Nephron progenitor cell (in vitro differentiated cells): ENCODE measurements around the gene TRPV6.
A peak's percentile ranks its signal among the peaks of the same experiment; 100 is the strongest.

Experiments
- DNase-seq: peaks from one replicate; pipeline ENCODE4 v3.0.0; 2021
- H3K27ac Mint-ChIP-seq: 2 replicates; pipeline ENCODE4 v1.8.0; 2021; ENCODE audit warnings: mild to moderate bottlenecking, moderate library complexity, mixed read lengths
- H3K27me3 Mint-ChIP-seq: 2 replicates; pipeline ENCODE4 v1.8.0; 2021; ENCODE audit warnings: mild to moderate bottlenecking, low read depth, mixed read lengths; ENCODE audit not compliant: poor library complexity
- H3K36me3 Mint-ChIP-seq: 2 replicates; pipeline ENCODE4 v1.8.0; 2021; ENCODE audit warnings: low read depth, mixed read lengths
- H3K4me1 Mint-ChIP-seq: 2 replicates; pipeline ENCODE4 v1.8.0; 2021; ENCODE audit warnings: mixed read lengths
- H3K4me3 Mint-ChIP-seq: 2 replicates; pipeline ENCODE4 v1.8.0; 2021; ENCODE audit warnings: mild to moderate bottlenecking, moderate library complexity, mixed read lengths
- H3K9me3 Mint-ChIP-seq: 2 replicates; pipeline ENCODE4 v1.8.0; 2021; ENCODE audit warnings: mild to moderate bottlenecking, moderate library complexity, mixed read lengths
- CTCF ChIP-seq: fragments of 200-600 bp; sonication (generic); IDR thresholded peaks from 2 replicates; pipeline ENCODE4 v1.5.0; 2021; ENCODE audit warnings: antibody characterized with exemption

TRPV6 gene

GRCh38 chr7:142872106-142872675 lies 13.4 kb downstream of the TRPV6 start:
- Mint-ChIP-seq H3K4me1 (no peaks in the 10 kb centered on the region), H3K4me3 (no peak overlapping the region), H3K9me3 (no peaks in the 10 kb centered on the region), H3K27me3 (peaks cover 7% of the 10 kb centered on the region), H3K36me3 (peaks cover 61% of the 10 kb centered on the region), H3K27ac (peak overlapping the region; percentile 65)
- no peak for TF ChIP-seq CTCF
- no peak for DNase-seq

DNA sequence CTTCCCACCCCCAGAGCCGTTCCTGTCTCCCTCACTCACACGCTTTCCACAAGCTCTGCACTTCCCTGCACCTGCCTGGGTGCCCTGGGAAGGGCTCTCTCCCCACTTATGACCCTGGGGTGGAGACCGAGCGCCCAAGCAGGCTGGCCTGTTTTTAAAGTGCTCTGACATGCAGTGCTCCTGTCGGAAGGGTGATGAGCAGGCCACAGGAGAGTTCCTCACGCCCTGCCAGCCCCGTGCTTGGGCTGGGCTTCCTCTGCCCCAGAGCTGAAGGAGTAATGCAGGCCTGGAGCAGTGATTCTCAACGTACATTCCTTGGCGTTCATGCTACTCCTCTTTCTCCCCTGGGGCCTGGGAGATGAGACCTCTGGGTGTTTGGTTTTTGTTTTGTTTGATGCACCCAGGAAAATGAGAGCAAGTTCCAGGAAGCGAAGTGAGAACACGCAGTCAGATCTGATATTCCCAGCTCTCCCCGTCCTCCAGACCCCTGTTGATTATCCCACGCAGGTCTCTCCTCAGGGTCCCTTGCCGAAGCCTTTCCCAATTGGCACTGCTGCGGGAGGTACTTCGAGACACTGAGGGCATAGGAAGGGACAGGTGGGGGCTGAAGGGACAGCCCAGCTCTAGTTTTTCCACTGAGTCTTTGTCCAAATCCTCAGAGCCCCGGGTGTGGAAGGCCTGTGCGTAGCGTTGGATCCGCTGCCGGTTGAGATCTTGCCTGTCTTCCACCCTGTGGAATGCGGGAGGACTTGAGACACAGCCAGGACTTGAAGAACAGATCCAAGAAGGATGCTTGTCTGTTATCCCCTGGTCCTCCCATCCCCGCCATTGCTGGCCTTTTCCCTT lies 14.1 kb downstream of the TRPV6 start:
- peaks cover 9% of the 10 kb centered on the region for H3K27me3 Mint-ChIP-seq
- no peaks in the 10 kb centered on the region for H3K9me3 Mint-ChIP-seq
- no peak for TF ChIP-seq CTCF
- no peak for DNase-seq
- H3K4me3 Mint-ChIP-seq, result no peak overlapping the region
- H3K36me3 Mint-ChIP-seq, result peaks cover 61% of the 10 kb centered on the region
- H3K4me1 Mint-ChIP-seq, result no peaks in the 10 kb centered on the region
- H3K27ac Mint-ChIP-seq, result no peak overlapping the region

DNA sequence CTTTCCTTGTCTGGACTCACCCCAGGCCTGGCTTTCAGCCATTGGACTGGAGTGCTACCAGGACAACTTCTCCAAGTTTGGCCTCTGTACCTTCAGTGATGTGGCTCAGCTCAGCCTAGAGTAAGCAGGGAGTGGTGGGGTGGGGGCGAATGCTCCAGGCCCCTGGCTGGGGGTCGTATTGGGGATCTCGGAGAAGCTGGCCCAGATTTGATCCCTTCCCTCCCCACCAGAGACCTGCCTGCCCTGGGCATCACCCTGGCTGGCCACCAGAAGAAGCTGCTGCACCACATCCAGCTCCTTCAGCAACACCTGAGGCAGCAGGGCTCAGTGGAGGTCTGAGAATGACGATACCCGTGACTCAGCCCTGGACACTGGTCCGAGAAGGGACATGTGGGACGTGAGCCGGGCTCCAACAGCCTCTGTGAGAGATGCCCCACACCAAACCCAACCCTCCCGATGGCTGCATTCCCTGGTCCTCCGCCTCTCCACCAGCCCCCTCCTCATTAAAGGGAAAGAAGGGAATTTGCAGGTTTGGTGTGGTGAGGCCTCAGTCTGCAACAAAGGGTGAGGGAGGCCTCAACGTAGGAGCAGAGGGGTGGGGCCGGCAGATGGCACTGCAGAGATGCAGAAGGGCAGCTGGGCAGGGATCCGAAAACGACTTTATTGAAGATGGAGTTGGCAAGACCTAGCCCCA lies 14.8 kb downstream of the TRPV6 start:
- Mint-ChIP-seq H3K27me3 (peaks cover 7% of the 10 kb centered on the region), H3K4me1 (no peaks in the 10 kb centered on the region), H3K4me3 (no peak overlapping the region), H3K9me3 (no peaks in the 10 kb centered on the region), H3K36me3 (peaks cover 55% of the 10 kb centered on the region), H3K27ac (no peak overlapping the region)
- TF ChIP-seq CTCF, result no peak
- no peak for DNase-seq

DNA sequence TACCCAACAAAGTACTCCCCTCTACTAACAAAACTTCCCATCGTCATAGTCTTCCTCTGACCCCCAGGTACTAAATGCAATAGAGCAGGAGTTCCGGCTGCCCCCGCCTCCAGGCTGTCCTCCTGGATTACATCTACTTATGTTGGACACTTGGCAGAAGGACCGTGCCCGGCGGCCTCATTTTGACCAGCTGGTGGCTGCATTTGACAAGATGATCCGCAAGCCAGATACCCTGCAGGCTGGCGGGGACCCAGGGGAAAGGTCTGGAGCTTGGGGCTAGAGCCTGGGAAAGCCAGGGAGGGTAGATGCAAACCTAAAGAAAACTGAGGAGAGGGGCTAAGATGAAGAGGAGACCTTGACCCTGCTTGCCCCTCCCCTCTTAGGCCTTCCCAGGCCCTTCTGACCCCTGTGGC lies 15.4 kb downstream of the TRPV6 start:
- DNase-seq, result no peak
- H3K9me3 Mint-ChIP-seq, result no peaks in the 10 kb centered on the region
- TF ChIP-seq CTCF, result no peak
- peaks cover 49% of the 10 kb centered on the region for H3K36me3 Mint-ChIP-seq
- H3K27ac Mint-ChIP-seq, result no peak overlapping the region
- peaks cover 7% of the 10 kb centered on the region for H3K27me3 Mint-ChIP-seq
- H3K4me3 Mint-ChIP-seq, result no peak overlapping the region
- no peaks in the 10 kb centered on the region for H3K4me1 Mint-ChIP-seq

GRCh38 chr7:142869434-142869833 lies 16.1 kb downstream of the TRPV6 start:
- H3K27ac Mint-ChIP-seq, result no peak overlapping the region
- TF ChIP-seq CTCF, result no peak
- peaks cover 10% of the 10 kb centered on the region for H3K27me3 Mint-ChIP-seq
- H3K4me3 Mint-ChIP-seq, result no peak overlapping the region
- H3K9me3 Mint-ChIP-seq, result no peaks in the 10 kb centered on the region
- peaks cover 42% of the 10 kb centered on the region for H3K36me3 Mint-ChIP-seq
- H3K4me1 Mint-ChIP-seq, result no peaks in the 10 kb centered on the region
- no peak for DNase-seq
